Mesothelial cell of epicardium (in vitro differentiated cells): ENCODE measurements around the gene UBQLN1. TPM values are rescaled to one million over a fixed set of nuclear protein-coding genes. Genes with fewer than 3 reads are reported as not detected.
"Not testable (repeated sequence)": the region's sequence is repeated elsewhere in the genome, so short reads cannot be mapped to it uniquely, and the experiment has no call there.

Experiments used
- DNase-seq, 2 experiments: peaks; one replicate each; pipeline ENCODE4 v3.0.0; 2021; ENCODE audit warnings: low spot score in 2 of 2; ENCODE audit not compliant: unreplicated experiment in 2 of 2
- H3K27ac Mint-ChIP-seq: 2 replicates; pipeline ENCODE4 v1.8.0; 2021; ENCODE audit warnings: mixed read lengths
- H3K27me3 Mint-ChIP-seq: 2 replicates; pipeline ENCODE4 v1.8.0; 2021; ENCODE audit warnings: low read depth, mixed read lengths
- H3K36me3 Mint-ChIP-seq: 2 replicates; pipeline ENCODE4 v1.8.0; 2021; ENCODE audit warnings: mixed read lengths
- H3K4me1 Mint-ChIP-seq: 2 replicates; pipeline ENCODE4 v1.8.0; 2021; ENCODE audit warnings: mixed read lengths
- H3K4me3 Mint-ChIP-seq: 2 replicates; pipeline ENCODE4 v1.8.0; 2021; ENCODE audit warnings: mild to moderate bottlenecking, moderate library complexity, mixed read lengths
- H3K9me3 Mint-ChIP-seq: 2 replicates; pipeline ENCODE4 v1.8.0; 2021; ENCODE audit warnings: mixed read lengths
- CTCF ChIP-seq: fragments of 200-600 bp; sonication (generic); IDR thresholded peaks from one replicate; pipeline ENCODE4 v1.5.0; 2021; ENCODE audit warnings: antibody characterized with exemption; ENCODE audit not compliant: unreplicated experiment
- total RNA-seq: library from RNA; stranded (reverse); gene quantifications from 3 replicates; pipeline ENCODE4 v1.2.1, GENCODE V29; 2021

Gene UBQLN1
- total RNA-seq = 91.5 to 96.6 TPM (median 92.1 TPM) in 3 replicates

DNA sequence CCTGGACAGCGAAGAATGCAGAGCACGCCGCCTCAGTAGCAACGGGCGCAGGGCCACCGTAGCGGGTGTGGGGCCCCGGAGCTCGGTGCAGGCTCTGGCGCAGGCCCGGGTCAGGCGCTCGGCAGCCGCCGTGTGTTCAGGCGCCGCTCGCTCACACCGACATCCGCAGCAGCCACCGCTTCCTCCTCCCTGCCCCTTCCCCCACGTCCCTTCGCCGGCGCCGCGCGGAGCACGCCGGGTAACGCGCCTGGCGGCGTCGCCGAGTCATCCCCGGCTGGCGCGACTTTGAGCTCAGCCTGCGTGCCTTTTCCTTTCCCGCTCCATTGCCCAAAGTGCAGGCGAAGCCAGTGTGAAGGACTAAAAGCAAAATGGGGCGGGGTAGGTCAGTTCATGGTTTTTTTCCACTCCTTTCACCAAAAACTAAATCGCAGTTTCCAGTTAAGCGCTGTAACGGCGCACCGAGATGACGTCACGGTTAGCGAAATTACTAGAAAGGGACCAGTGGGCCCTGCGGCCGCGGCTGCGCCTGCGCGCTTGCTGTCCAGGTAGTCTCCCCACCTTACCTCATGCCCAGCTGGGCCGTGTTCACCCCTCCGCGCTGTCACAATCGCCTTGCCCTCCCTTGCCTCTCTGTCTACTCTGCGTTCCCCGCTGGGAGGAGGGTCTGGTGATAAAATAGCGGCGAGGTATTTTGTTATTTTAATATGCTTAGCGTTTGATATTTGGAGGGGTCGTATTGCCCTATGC lies at the start of gene UBQLN1:
UBQLN1 (minus strand) TSS at position 191 of the 747 bp plus-strand sequence. CDS start 279 bp downstream, outside the sequence.
- Mint-ChIP-seq H3K4me1 (peaks cover 24% of the 10 kb centered on the region), H3K27me3 (no peaks in the 10 kb centered on the region), H3K27ac (peak within 1 kb of the TSS; percentile 100), H3K9me3 (peaks cover 3% of the 10 kb centered on the region), H3K4me3 (peak within 1 kb of the TSS; percentile 95), H3K36me3 (peaks cover 6% of the 10 kb centered on the region)
- no peak for TF ChIP-seq CTCF
- peak; percentile 93 for DNase-seq

DNA sequence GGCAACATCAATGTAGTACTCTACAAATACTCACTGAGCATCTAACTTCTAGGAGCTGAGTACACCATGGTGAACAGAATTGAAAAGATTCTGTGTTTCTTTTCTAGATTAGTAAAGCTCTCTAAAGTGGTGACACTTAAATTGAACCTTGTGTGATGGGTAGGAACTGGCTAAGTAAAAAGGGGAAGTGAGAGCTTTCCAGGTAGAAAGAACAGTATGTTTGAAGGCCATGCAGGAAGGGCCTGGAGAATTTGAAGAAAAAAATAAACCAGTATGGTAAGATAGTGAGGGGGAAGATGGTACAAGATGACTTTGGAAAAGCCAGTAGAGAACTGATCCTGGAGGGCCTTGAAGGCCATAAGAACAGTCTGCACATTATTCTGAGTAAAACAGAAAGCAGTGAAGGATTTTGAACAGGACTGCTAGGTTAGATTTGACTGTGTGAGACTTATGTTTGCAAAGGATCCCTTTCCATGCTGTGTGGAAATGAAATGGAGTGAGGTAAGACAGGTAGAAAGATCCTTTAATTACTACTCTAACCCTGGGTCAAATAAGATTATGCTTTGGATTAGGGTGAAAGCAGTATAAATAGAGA lies 46.7 kb upstream of the UBQLN1 start:
- H3K4me3 Mint-ChIP-seq = no peak overlapping the region
- no peak overlapping the region for H3K27ac Mint-ChIP-seq
- H3K27me3 Mint-ChIP-seq = no peaks in the 10 kb centered on the region
- no peaks in the 10 kb centered on the region for H3K36me3 Mint-ChIP-seq
- TF ChIP-seq CTCF = no peak
- H3K9me3 Mint-ChIP-seq = peaks cover under 1% of the 10 kb centered on the region
- DNase-seq = no peak
- no peaks in the 10 kb centered on the region for H3K4me1 Mint-ChIP-seq

DNA sequence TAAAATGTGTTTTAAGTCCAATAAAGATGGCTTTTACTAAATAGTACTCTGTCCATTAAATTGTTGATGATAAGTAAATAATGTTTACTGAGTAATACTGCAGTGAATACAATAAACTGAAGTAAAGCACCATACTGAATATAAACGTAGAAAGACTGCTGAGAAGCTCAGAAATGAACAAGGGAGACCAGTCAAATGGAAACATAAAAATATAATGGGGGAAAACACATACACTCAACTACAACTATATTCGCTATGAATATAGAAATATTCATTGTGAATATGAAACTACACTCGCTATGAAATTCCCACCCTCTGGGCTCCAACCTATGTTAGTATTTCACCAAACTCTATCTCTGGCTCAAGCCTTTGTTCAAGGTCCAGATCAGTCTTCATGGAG lies 41.9 kb upstream of the UBQLN1 start:
- TF ChIP-seq CTCF = no peak
- DNase-seq = no peak
- H3K4me3 Mint-ChIP-seq = no peak overlapping the region
- no peaks in the 10 kb centered on the region for H3K9me3 Mint-ChIP-seq
- no peaks in the 10 kb centered on the region for H3K4me1 Mint-ChIP-seq
- no peaks in the 10 kb centered on the region for H3K27me3 Mint-ChIP-seq
- no peaks in the 10 kb centered on the region for H3K36me3 Mint-ChIP-seq
- no peak overlapping the region for H3K27ac Mint-ChIP-seq

DNA sequence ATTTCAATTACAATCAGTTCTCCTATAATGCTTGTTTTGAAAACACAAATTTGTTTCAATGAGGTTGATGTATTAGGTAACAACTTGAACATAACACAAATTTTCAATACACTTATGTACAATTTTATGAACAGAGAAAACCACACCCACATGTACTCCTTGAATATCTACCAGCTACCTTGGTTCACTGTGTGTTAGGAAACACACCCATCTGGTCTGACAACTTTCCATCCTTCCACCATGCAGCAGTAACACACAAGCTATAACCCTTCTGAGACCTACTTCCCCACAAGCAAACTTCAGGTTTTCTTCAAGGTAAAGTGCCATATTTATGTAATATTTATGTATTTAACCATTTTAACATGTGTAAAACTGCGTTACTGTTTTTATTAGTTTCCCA lies 36.4 kb upstream of the UBQLN1 start:
- Mint-ChIP-seq H3K36me3 (peaks cover under 1% of the 10 kb centered on the region), H3K27ac (no peak overlapping the region), H3K4me1 (no peaks in the 10 kb centered on the region), H3K9me3 (no peaks in the 10 kb centered on the region), H3K4me3 (no peak overlapping the region), H3K27me3 (no peaks in the 10 kb centered on the region)
- no peak for TF ChIP-seq CTCF
- no peak for DNase-seq

DNA sequence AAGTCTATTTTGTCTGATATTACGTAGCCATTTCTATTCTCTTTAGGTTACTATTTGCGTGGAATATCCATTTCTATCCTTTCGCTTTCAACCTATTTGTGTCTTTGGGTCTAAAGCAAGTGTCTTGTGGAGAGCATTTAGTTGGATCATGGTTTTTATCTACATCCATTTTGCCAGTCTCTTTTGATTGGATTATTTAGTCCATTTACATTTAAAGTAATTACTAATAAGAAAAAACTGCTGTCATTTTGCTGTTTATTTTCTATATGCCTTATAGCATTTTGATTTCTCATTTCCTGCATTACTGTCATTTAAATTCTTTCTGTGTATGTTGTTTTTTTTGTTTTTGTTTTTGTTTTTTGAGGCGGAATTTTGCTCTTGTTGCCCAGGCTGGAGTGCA lies 26.0 kb upstream of the UBQLN1 start:
- no peak for DNase-seq
- no peak overlapping the region for H3K27ac Mint-ChIP-seq
- H3K9me3 Mint-ChIP-seq = peaks cover 25% of the 10 kb centered on the region
- H3K36me3 Mint-ChIP-seq = peaks cover 2% of the 10 kb centered on the region
- peaks cover 31% of the 10 kb centered on the region for H3K27me3 Mint-ChIP-seq
- no peak for TF ChIP-seq CTCF
- no peak overlapping the region for H3K4me3 Mint-ChIP-seq
- H3K4me1 Mint-ChIP-seq = no peaks in the 10 kb centered on the region

DNA sequence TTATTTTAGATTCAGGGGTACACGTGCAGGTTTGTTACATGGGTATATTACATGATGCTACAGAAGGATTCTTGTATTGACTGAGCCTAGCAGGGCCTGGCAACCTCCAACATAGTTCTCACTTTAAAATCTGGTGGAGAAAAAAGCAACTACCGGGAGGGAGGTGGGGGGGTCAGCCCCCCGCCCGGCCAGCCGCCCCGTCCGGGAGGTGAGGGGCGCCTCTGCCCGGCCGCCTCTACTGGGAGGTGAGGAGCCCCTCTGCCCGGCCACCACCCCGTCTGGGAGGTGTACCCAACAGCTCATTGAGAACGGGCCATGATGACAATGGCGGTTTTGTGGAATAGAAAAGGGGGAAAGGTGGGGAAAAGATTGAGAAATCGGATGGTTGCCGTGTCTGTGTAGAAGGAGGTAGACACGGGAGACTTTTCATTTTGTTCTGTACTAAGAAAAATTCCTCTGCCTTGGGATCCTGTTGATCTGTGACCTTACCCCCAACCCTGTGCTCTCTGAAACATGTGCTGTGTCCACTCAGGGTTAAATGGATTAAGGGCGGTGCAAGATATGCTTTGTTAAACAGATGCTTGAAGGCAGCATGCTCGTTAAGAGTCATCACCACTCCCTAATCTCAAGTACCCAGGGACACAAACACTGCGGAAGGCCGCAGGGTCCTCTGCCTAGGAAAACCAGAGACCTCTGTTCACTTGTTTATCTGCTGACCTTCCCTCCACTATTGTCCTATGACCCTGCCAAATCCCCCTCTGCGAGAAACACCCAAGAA lies 21.0 kb upstream of the UBQLN1 start:
- H3K4me1 Mint-ChIP-seq, H3K27ac Mint-ChIP-seq: not testable (repeated sequence)
- H3K27me3 Mint-ChIP-seq = peaks cover 29% of the 10 kb centered on the region

More for the DNA sequence above, 21.0 kb upstream of the UBQLN1 start:
- not testable (repeated sequence) for H3K4me3 Mint-ChIP-seq, DNase-seq, H3K36me3 Mint-ChIP-seq
- peaks cover 10% of the 10 kb centered on the region for H3K9me3 Mint-ChIP-seq
